GM12878 (cell line): ENCODE measurements around the gene JTB. TPM values are rescaled to one million over a fixed set of nuclear protein-coding genes. Genes with fewer than 3 reads are reported as not detected.

Experiments
- ATAC-seq: fragments of 200-7000 bp; cut with Tn5 transposase; 3 replicates; pipeline ENCODE4 v1.9.1; 2020; ENCODE audit warnings: mild to moderate bottlenecking, moderate library complexity
- BruUV-seq: library from RNA; stranded (reverse); fragments of 400-500 nt; replicated peaks from 2 replicates; lab custom pipeline; 2021; lab: Mats Ljungman, UMichigan
- CTCF ChIA-PET: fragments of 300-600 bp; sonication (Branson Sonifier 250); formaldehyde crosslinking; extraction: SDS; loops from one replicate; lab custom pipeline; 2021; ENCODE audit warnings: inconsistent platforms; lab: Yijun Ruan, JAX
- POLR2A ChIA-PET: fragments of 350-600 bp; formaldehyde crosslinking; extraction: SDS; loops from one replicate; lab custom pipeline; 2021; ENCODE audit warnings: inconsistent platforms; lab: Charles Lee
- RAD21 ChIA-PET: fragments of 300-600 bp; sonication (Branson Sonifier 250); formaldehyde crosslinking; loops from one replicate; lab custom pipeline; 2023; ENCODE audit warnings: antibody characterized with exemption; ENCODE audit not compliant: unreplicated experiment; lab: Charles Lee
- SMC1A ChIA-PET: fragments of 300-600 bp; sonication (Branson Sonifier 250); formaldehyde crosslinking; loops from one replicate; lab custom pipeline; 2023; ENCODE audit not compliant: unreplicated experiment, uncharacterized antibody; lab: Charles Lee
- DNase-seq: peaks from one replicate; pipeline ENCODE4 v3.0.0-alpha.2; 2011; ENCODE audit warnings: low read depth, low spot score
- FAIRE-seq: peaks from 3 replicates; lab custom pipeline; 2011; peaks lifted over from hg19 to GRCh38; lab: Jason Lieb, UNC
- H2AFZ ChIP-seq: 2 replicates; pipeline ENCODE4 v1.6.0; 2011; ENCODE audit warnings: low read depth, low read length, control low read depth; ENCODE audit not compliant: control insufficient read depth
- H3K27ac ChIP-seq: 2 replicates; pipeline ENCODE4 v1.5.1; 2011; ENCODE audit warnings: control low read depth; ENCODE audit not compliant: control insufficient read depth, insufficient read depth
- H3K27me3 ChIP-seq, 2 experiments: replicated peaks in 1 of 2; 2 replicates each; pipeline versions ENCODE4 v1.6.0 to v1.6.1; 2011; ENCODE audit warnings: low read length in 1 of 2; ENCODE audit not compliant: control insufficient read depth in 2 of 2, insufficient read depth in 2 of 2
- H3K36me3 ChIP-seq, 2 experiments: 2 replicates each; pipeline ENCODE4 v1.5.1; 2011; ENCODE audit warnings: low read length in 1 of 2; ENCODE audit not compliant: control insufficient read depth in 2 of 2, insufficient read depth in 2 of 2
- H3K4me1 ChIP-seq: 2 replicates; pipeline ENCODE4 v1.6.1; 2011; ENCODE audit warnings: mild to moderate bottlenecking, low read length, moderate library complexity, mixed read lengths; ENCODE audit not compliant: control insufficient read depth, insufficient read depth
- H3K4me2 ChIP-seq: 2 replicates; pipeline ENCODE4 v1.6.0; 2011; ENCODE audit warnings: control low read depth; ENCODE audit not compliant: control insufficient read depth, insufficient read depth
- H3K4me3 ChIP-seq: fragments of 200-600 bp; sonication (generic); 2 replicates; pipeline ENCODE4 v1.5.1; 2016
- H3K79me2 ChIP-seq: 2 replicates; pipeline ENCODE4 v1.6.0; 2011; ENCODE audit warnings: low read length; ENCODE audit not compliant: control insufficient read depth, insufficient read depth
- H3K9ac ChIP-seq: 2 replicates; pipeline ENCODE4 v1.8.0; 2011; ENCODE audit warnings: low read length, control low read depth, mixed read lengths; ENCODE audit not compliant: control insufficient read depth, insufficient read depth
- H3K9me3 ChIP-seq: replicated peaks from 3 replicates; pipeline ENCODE4 v1.5.1; 2011; ENCODE audit warnings: mild to moderate bottlenecking, low read length; ENCODE audit not compliant: control insufficient read depth, insufficient read depth
- H4K20me1 ChIP-seq: 2 replicates; pipeline ENCODE4 v1.6.0; 2011; ENCODE audit not compliant: control insufficient read depth, insufficient read depth
- ATF2 ChIP-seq: IDR thresholded peaks from 2 replicates; pipeline ENCODE4 v1.6.1; 2012; ENCODE audit warnings: low read length, inconsistent platforms
- E4F1 ChIP-seq: fragments of 450-650 bp; IDR thresholded peaks from 2 replicates; pipeline ENCODE4 v1.6.1; 2018; ENCODE audit warnings: borderline replicate concordance, mild to moderate bottlenecking; ENCODE audit not compliant: partially characterized antibody
- HDAC2 ChIP-seq: fragments of 200-600 bp; sonication (generic); IDR thresholded peaks from 2 replicates; pipeline ENCODE4 v1.6.1; 2017
- IKZF2 ChIP-seq, 2 experiments: fragments of 450-650 bp; IDR thresholded peaks; 2 replicates each; pipeline ENCODE4 v1.6.1; 2017; ENCODE audit warnings: mild to moderate bottlenecking in 2 of 2, moderate library complexity in 2 of 2
- MXI1 ChIP-seq: fragments of 150-350 bp; IDR thresholded peaks from 2 replicates; pipeline ENCODE4 v1.6.1; 2011; ENCODE audit warnings: low read depth, mild to moderate bottlenecking, inconsistent platforms, low read length, improper control_type of control experiment
- MYB ChIP-seq: fragments of 150-350 bp; IDR thresholded peaks from 2 replicates; pipeline ENCODE4 v1.6.1; 2014; ENCODE audit warnings: mild to moderate bottlenecking, low read depth, low read length, borderline replicate concordance
- NBN ChIP-seq: fragments of 450-650 bp; IDR thresholded peaks from 2 replicates; pipeline ENCODE4 v1.6.1; 2016
- POU2F2 ChIP-seq: IDR thresholded peaks from 3 replicates; pipeline ENCODE4 v1.6.1; 2011; ENCODE audit warnings: low read depth, mild to moderate bottlenecking, low read length, borderline replicate concordance
- RAD21 ChIP-seq: IDR thresholded peaks from 2 replicates; pipeline ENCODE4 v1.6.1; 2011; ENCODE audit warnings: mild to moderate bottlenecking, low read depth, low read length, moderate library complexity; ENCODE audit not compliant: insufficient read depth
- SIN3A ChIP-seq: IDR thresholded peaks from 2 replicates; pipeline ENCODE4 v1.6.1; 2012; ENCODE audit warnings: low read depth, low read length, improper control_type of control experiment
- SMAD5 ChIP-seq: IDR thresholded peaks from 2 replicates; pipeline ENCODE4 v1.6.1; 2016; ENCODE audit warnings: antibody characterized with exemption, low read depth
- SUPT20H ChIP-seq: IDR thresholded peaks from 2 replicates; pipeline ENCODE4 v1.6.1; 2011; ENCODE audit warnings: low read depth, mild to moderate bottlenecking, low read length, moderate library complexity, borderline replicate concordance; ENCODE audit not compliant: control insufficient read depth
- WRNIP1 ChIP-seq: IDR thresholded peaks from 2 replicates; pipeline ENCODE4 v1.6.1; 2011; ENCODE audit warnings: low read depth, low read length, improper control_type of control experiment, borderline replicate concordance
- ZBTB4 ChIP-seq: fragments of 450-650 bp; formaldehyde crosslinking; IDR thresholded peaks from 2 replicates; pipeline ENCODE4 v1.4.0; 2022; ENCODE audit warnings: mild to moderate bottlenecking, moderate library complexity
- ZNF207 ChIP-seq: fragments of 450-650 bp; IDR thresholded peaks from 2 replicates; pipeline ENCODE4 v1.6.1; 2014; ENCODE audit warnings: antibody characterized with exemption, mild to moderate bottlenecking, borderline replicate concordance
- ZNF217 ChIP-seq: fragments of 450-650 bp; IDR thresholded peaks from 2 replicates; pipeline ENCODE4 v1.6.1; 2017; ENCODE audit warnings: antibody characterized with exemption, mild to moderate bottlenecking
- WGBS: methylation state at CpG from one replicate; pipeline ENCODE4 v1.1.6; 2016; ENCODE audit warnings: low lambda C conversion rate; ENCODE audit not compliant: insufficient replicate concordance, insufficient coverage; ENCODE audit errors: missing lambda C conversion rate; 5-methylcytosine and 5-hydroxymethylcytosine counted together
- in situ Hi-C: fragments of 300-500 bp; cut with MboI; formaldehyde crosslinking; loops from 9 replicates; pipeline ENCODE4 v1.14.3; 2018; ENCODE audit warnings: mixed read lengths
- intact Hi-C: fragments of 100-400 bp; cut with micrococcal nuclease; formaldehyde crosslinking; loops from one replicate; pipeline ENCODE4 v1.14.2; 2022; ENCODE audit not compliant: unreplicated experiment
- polyA plus RNA-seq, 11 experiments: library from polyadenylated mRNA; depleted of rRNA in 4 of 11; unstranded in 6 of 11; stranded (reverse) in 5 of 11; fragments of >200 nt; fragmentation: Nextera tagmentation in 4 of 11; fragmentation: Illumina TruSeq in 1 of 11; extraction: Ambion mirVana in 4 of 11; extraction: Trizol in 1 of 11; gene quantifications; 1 replicate in 1 of 11; 2 replicates in 10 of 11; pipeline versions ENCODE4 v1.2.1 to v1.2.3, GENCODE V29; 2011 to 2016; ENCODE audit warnings: inconsistent platforms in 2 of 11, missing spikeins in 2 of 11, low read depth in 1 of 11
- total RNA-seq, 4 experiments: library from RNA; depleted of rRNA in 3 of 4; stranded (reverse); fragments of >200 nt in 3 of 4; fragmentation: Illumina TruSeq in 1 of 4; extraction: Trizol in 1 of 4; gene quantifications; 2 replicates each; pipeline versions ENCODE4 v1.2.1 to v1.2.3, GENCODE V29; 2013 to 2021

JTB gene
- total and polyA plus RNA-seq, 10 of the 15 experiments (the other 5 are each of a cell fraction or from before 2014, with no cell fraction given), result 25.0 to 298 (median 155) TPM

GRCh38 chr1:153968972-153969371, 8.5 kb downstream of the JTB start (continued):
- no peak for TF ChIP-seq ZNF207

GRCh38 chr1:153968408-153968807, 9.1 kb downstream of the JTB start:
- Histone ChIP-seq H3K4me2 (peak overlapping the region; percentile 91), H3K9me3 (no peaks in the 10 kb centered on the region), H3K36me3 (peaks cover 0 to 4% of the 10 kb centered on the region in 2 experiments; a peak in 2 of 4 replicates), H3K4me3 (peak overlapping the region; percentile 92), H3K27ac (peak overlapping the region; percentile 91; the same call in 1 of the 2 replicates), H3K27me3 (no peaks in the 10 kb centered on the region), H4K20me1 (no peaks in the 10 kb centered on the region), H3K9ac (peak overlapping the region; percentile 94), H3K4me1 (peaks cover 19% of the 10 kb centered on the region), H3K79me2 (peaks cover 32% of the 10 kb centered on the region), H2AFZ (peak overlapping the region; percentile 90)
- intact Hi-C loops (loop anchor here (5.0 kb wide), 2 partner anchors 146 to 161 kb away; no protein-coding TSS in a partner anchor), in situ Hi-C loops (no loop called here)
- DNase-seq, result no peak
- ATAC-seq, result no peak
- no peak for FAIRE-seq
- ChIA-PET RAD21 (interaction anchor here (0.6 to 4.5 kb wide), 5 partner anchors 9 to 41 kb away, joined by 3 to 34 read pairs (median 5); partner anchors contain the start of genes CRTC2, DENND4B and JTB), CTCF (interaction anchor here (0.5 to 7.1 kb wide), 9 partner anchors 9 to 367 kb away, joined by 3 to 64 read pairs (median 23); partner anchors contain the start of genes DENND4B, GATAD2B, JTB and RAB13), POLR2A (interaction anchor here (0.8 to 10.0 kb wide), 5 partner anchors 8 to 370 kb away, joined by 3 to 132 read pairs (median 17); partner anchors contain the start of genes DENND4B, JTB and RAB13), SMC1A (interaction anchor here (0.9 to 7.7 kb wide), 11 partner anchors 8 to 239 kb away, joined by 3 to 82 read pairs (median 12); partner anchors contain the start of genes CRTC2, DENND4B, GATAD2B and JTB)
- 45% methylated on average over 13 of the region's 13 CpGs for WGBS
- BruUV-seq, result no TSS peak
- TF ChIP-seq SMAD5 (no peak), HDAC2 (no peak), ZBTB4 (CRISPR knock-in tag) (no peak), NBN (no peak), E4F1 (no peak), RAD21 (no peak), ATF2 (no peak), ZNF217 (no peak), SUPT20H (no peak), SIN3A (no peak), MXI1 (no peak), IKZF2 (IDR thresholded peaks at IDR 0.05) (no peak), MYB (no peak), WRNIP1 (no peak), POU2F2 (no peak)
